ENCODE data around the gene SCN5A. TPM values are rescaled to one million over a fixed set of nuclear protein-coding genes. Genes with fewer than 3 reads are reported as not detected.

Gene SCN5A
- total RNA-seq, 1 donor from 2014 or later = 4.2 TPM

GRCh38 chr3:38578081-38578475 is 71.4 kb downstream of the SCN5A start:
- no peak for TF ChIP-seq CTCF (IDR thresholded peaks at IDR 0.05; ENCODE audit: unreplicated experiment)
- no peak overlapping the region for H3K4me3 Mint-ChIP-seq (ENCODE audit: low read depth)
- no peak overlapping the region for H3K27ac Mint-ChIP-seq
- no peaks in the 10 kb centered on the region for H3K4me1 Mint-ChIP-seq (ENCODE audit: low read depth)
- H3K27me3 Mint-ChIP-seq = peaks cover 5% of the 10 kb centered on the region
- H3K9me3 Mint-ChIP-seq (ENCODE audit: low read depth) = no peaks in the 10 kb centered on the region
- peak; percentile 3 for DNase-seq (ENCODE audit: low spot score, unreplicated experiment)
- no peaks in the 10 kb centered on the region for H3K36me3 Mint-ChIP-seq (ENCODE audit: insufficient read depth)

GRCh38 chr3:38577371-38578080 is 72.0 kb downstream of the SCN5A start:
- Mint-ChIP-seq H3K27ac (no peak overlapping the region), H3K4me1 (ENCODE audit: low read depth) (no peaks in the 10 kb centered on the region), H3K4me3 (ENCODE audit: low read depth) (no peak overlapping the region), H3K36me3 (ENCODE audit: insufficient read depth) (no peaks in the 10 kb centered on the region), H3K27me3 (peaks cover 5% of the 10 kb centered on the region), H3K9me3 (ENCODE audit: low read depth) (no peaks in the 10 kb centered on the region)
- TF ChIP-seq CTCF (IDR thresholded peaks at IDR 0.05; ENCODE audit: unreplicated experiment) = no peak
- DNase-seq (ENCODE audit: low spot score, unreplicated experiment) = no peak

GRCh38 chr3:38576526-38577370 is 72.7 kb downstream of the SCN5A start:
- DNase-seq (ENCODE audit: low spot score, unreplicated experiment) = peak; percentile 2
- no peak for TF ChIP-seq CTCF (IDR thresholded peaks at IDR 0.05; ENCODE audit: unreplicated experiment)
- peaks cover 5% of the 10 kb centered on the region for H3K27me3 Mint-ChIP-seq
- H3K36me3 Mint-ChIP-seq (ENCODE audit: insufficient read depth) = no peaks in the 10 kb centered on the region
- H3K4me1 Mint-ChIP-seq (ENCODE audit: low read depth) = no peaks in the 10 kb centered on the region
- no peak overlapping the region for H3K27ac Mint-ChIP-seq
- no peak overlapping the region for H3K4me3 Mint-ChIP-seq (ENCODE audit: low read depth)
- no peaks in the 10 kb centered on the region for H3K9me3 Mint-ChIP-seq (ENCODE audit: low read depth)

- DNase-seq (ENCODE audit: low spot score, unreplicated experiment) = peak; percentile 4
- Mint-ChIP-seq H3K36me3 (ENCODE audit: insufficient read depth) (no peaks in the 10 kb centered on the region), H3K27ac (no peak overlapping the region), H3K27me3 (peaks cover 5% of the 10 kb centered on the region), H3K9me3 (ENCODE audit: low read depth) (no peaks in the 10 kb centered on the region), H3K4me3 (ENCODE audit: low read depth) (no peak overlapping the region), H3K4me1 (ENCODE audit: low read depth) (no peaks in the 10 kb centered on the region)
- no peak for TF ChIP-seq CTCF (IDR thresholded peaks at IDR 0.05; ENCODE audit: unreplicated experiment)
Measured at GRCh38 chr3:38576131-38576525, 73.4 kb downstream of the SCN5A start.

- no peaks in the 10 kb centered on the region for H3K36me3 Mint-ChIP-seq (ENCODE audit: insufficient read depth)
- peaks cover 4% of the 10 kb centered on the region for H3K9me3 Mint-ChIP-seq (ENCODE audit: low read depth)
- H3K4me1 Mint-ChIP-seq (ENCODE audit: low read depth) = no peaks in the 10 kb centered on the region
- no peak overlapping the region for H3K4me3 Mint-ChIP-seq (ENCODE audit: low read depth)
- DNase-seq (ENCODE audit: low spot score, unreplicated experiment) = no peak
- no peak for TF ChIP-seq CTCF (IDR thresholded peaks at IDR 0.05; ENCODE audit: unreplicated experiment)
- H3K27ac Mint-ChIP-seq = peak overlapping the region; percentile 59
- peaks cover 5% of the 10 kb centered on the region for H3K27me3 Mint-ChIP-seq
Measured at GRCh38 chr3:38575279-38575843, 74.1 kb downstream of the SCN5A start.
